GM21737 (cell line): ENCODE data around the gene TCL1B.

Source experiments
- ATAC-seq: cut with Tn5 transposase; IDR thresholded peaks from one replicate; pipeline ENCODE4 v1.9.1; 2021; ENCODE audit warnings: mild to moderate bottlenecking, moderate library complexity; ENCODE audit not compliant: unreplicated experiment

The TCL1B gene

DNA sequence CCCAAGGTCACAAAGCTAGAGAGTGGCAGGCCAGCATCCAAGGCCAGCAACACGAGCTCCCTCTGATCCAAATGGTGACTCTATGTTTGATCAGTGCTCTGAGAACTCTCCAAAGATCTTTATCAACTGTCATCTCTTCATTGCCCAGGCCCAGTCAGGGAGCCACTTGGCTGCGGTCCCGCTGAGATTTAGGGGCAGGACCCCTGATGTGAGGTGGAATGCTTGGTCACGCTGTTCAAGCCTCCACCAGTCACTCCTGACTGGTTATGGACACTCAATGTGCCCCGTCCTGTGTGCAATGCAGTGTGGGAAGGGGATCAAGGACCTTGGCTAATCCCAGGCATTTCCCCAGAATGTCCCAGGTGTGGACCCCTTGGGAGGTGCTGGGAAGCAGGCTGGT is 19.8 kb upstream of the TCL1B start:
- no peak for ATAC-seq

DNA sequence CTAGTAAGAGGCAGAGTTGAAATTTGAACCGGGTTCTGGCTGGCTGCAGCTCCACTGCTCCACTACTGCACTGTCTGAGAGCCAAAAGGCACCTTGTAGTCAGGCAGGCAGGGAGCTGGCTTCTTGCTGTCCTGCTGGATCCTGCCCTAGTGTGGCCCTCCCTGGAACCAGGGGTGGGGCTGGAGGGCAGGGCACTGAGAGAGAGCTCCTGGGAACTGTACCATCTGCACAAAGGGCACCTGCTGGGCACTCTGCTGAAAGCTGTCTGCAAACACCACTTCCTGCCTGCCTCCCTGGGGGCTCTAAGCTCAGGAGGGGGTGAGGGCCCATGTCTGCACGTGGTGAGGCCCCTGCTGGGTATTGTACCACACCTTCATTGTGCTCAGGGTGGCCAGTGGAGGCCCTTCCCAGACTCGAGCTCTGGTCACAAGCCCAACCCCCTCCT is 19.0 kb upstream of the TCL1B start:
- no peak for ATAC-seq

DNA sequence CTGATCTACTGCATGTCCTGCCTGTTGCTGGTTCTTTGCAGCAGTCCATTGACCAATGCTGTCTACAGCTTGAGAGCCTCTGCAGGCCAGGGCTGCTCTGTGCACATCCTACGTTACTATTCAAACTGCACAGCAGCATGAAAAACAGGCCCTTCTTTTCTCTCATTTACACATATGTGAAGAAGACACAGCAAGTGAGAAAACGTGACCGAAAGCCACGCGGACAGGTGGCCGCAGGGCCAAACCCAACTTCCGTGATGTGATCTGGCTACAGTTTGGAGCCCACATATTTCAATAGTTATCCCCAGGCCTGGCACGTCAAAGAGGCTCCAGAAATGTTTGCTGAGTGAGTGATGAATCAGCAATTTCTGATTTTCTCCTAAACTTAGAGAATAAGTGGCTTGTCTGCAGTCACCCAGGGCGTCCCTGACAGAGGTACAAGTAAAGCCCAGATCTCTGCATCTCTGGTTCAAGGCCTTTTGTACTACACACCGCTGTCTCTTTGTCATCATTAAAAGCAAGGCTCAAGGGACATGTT is 17.9 kb upstream of the TCL1B start:
- no peak for ATAC-seq

- no peak for ATAC-seq
Measured at GRCh38 chr14:95674613-95675012, 11.6 kb upstream of the TCL1B start.

DNA sequence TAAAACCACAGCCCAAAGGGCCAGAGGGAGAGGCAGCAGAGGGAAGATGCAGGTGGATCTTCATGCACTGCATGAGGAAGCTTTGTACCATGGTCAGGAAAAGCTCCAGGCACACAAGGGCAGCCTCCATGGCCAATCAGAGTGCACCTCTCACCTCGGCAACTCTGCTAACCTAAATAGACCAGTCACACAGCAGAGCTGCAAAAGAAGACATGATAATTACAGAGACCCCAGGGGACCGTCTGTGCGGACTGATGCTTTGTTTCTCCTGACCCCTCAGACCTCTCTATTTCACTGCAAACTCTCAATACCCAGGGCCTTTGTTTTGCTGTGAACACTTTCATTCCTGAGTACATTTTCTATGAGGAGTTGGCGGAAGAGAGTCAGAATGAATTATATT is 10.7 kb upstream of the TCL1B start:
- ATAC-seq = no peak

DNA sequence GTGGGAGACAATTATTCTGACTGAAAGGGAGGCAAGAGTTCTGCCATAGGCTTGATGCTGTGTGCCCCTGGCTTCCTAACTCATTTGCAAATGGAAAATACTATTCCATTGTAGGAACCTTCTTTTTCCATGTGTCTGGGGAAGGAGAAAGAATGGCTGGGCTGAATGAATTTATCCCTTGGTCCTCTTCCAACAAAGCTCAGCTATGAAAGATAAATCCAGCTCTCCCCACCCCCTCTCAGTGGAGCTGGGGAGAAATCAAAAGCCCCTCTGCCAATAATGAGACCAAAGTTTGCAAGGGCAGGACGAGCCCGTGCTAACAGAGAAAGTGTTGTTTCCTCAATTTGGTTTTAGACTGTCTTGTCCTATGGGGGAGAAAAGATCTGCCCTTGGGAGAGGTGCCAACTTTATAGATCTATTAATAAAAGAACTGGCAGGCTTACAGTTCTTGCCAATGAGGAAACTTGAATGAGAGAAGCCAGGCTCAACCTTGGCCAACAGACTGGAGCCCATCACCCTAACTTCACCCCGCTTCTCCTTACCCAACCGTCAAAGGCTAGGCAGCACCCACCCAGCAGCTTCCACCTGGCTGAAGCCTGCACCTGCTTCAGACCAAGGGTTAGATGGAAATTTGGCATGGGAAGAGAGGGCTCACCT is 8.9 kb upstream of the TCL1B start:
- ATAC-seq = no peak

- no peak for ATAC-seq
Measured at GRCh38 chr14:95679148-95679815, 6.9 kb upstream of the TCL1B start.

GRCh38 chr14:95679998-95680735 is 6.1 kb upstream of the TCL1B start:
- no peak for ATAC-seq

DNA sequence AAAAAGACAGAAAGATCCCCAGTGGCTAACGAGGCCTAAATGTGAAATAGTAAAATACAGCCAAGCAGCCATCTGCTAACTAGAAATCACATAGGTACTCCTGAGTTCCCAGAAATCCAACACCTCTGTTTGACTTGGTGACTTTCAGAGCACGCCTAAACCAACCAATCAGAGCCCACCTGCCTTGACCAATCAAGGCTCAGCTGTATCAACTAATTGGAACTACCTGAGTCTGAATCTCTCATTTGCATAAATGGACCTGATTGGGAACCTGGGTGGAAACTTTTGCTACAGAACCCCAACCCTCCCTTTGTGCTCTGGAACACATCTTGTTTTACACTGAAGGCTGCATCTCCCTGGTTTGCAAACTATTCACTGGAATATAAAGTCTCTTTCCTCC is 5.1 kb upstream of the TCL1B start:
- ATAC-seq = no peak

DNA sequence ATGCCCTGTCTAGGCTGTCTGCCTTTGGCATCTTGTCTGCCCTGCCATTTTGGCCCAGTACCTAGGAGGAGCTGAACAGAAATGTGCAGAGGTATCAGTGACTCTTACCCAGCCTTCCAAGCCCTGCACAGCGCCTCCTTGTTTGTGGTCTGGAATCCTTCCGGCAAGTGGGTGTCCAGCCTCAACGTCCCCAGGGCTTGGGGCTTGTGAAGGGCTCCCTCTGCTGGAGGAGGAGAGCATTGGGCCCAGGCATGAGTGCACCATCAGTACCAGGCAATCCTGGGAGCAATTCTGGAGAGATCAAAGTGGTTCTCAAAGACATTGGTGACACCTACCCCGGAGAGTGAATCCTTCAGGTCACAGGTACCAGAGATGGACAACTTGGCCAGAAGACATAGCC is 2.4 kb upstream of the TCL1B start:
- ATAC-seq = no peak

DNA sequence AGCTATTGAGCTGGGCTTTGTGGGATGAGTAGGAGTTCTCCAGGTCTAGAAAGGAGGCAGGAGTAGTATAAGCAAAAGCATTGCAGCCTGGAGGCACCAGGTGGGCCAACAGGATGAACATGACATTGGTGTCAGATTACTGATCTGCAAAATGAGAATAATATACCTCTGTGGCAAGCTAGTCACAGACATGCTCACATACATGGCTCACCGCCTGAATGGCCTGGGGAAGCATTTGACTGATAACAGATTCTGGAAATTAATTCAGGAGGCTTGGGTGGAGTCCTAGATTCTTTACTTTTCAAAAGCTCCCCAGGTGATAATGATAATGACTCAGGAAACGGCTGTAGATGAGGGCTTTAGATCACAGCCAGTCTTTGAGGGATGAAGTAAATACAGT is 709 bp downstream of the TCL1B start:
- ATAC-seq = no peak

DNA sequence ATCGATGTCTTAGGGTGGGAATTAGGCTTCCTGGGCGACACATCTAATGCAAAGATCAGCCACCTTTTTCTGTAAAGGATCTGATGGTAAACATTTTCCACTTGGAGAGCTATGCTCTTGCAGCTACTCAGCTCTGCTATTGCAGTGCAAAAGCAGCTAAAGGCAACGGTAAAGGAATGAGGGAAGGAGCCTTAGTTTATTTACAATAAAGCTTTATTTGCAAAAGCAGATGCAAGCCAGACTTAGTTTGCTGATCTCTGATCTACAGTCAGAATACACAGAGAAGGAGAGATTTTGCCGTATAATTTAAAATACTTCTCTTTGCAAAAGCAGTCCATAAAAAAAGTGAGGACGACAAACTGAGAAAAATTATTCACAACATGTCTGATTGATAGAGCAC is 3.2 kb downstream of the TCL1B start:
- ATAC-seq = no peak

- ATAC-seq = no peak
Measured at GRCh38 chr14:95690815-95691214, 4.6 kb downstream of the TCL1B start.

- ATAC-seq = no peak
Measured at GRCh38 chr14:95691591-95691990, 5.4 kb downstream of the TCL1B start.

DNA sequence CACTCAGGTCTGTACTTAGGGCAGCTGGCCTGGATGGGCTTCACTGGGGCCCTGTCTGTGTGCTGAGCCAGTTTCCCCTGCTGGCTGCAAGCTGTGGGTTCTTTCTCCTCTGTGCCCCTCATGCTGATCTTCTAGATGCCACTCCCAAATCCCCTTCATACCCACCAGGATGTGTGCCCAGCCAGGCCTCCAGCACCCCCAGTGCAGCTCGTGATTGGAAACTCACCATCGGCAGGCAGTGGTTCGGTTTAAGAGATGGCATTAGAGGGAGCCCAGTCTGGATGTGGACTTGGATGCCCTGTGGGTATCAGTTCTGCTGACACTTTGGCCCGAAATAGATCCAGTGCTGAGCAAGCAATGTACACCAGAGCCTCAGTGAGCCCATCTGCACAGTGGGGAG is 5.9 kb downstream of the TCL1B start:
- no peak for ATAC-seq

GRCh38 chr14:95695051-95695450 is 8.8 kb downstream of the TCL1B start:
- ATAC-seq = no peak

GRCh38 chr14:95695913-95696312 is 9.7 kb downstream of the TCL1B start:
- ATAC-seq = no peak

GRCh38 chr14:95696741-95697140 is 10.5 kb downstream of the TCL1B start:
- no peak for ATAC-seq

GRCh38 chr14:95697764-95698163 is 11.5 kb downstream of the TCL1B start:
- ATAC-seq = peak; percentile 41

DNA sequence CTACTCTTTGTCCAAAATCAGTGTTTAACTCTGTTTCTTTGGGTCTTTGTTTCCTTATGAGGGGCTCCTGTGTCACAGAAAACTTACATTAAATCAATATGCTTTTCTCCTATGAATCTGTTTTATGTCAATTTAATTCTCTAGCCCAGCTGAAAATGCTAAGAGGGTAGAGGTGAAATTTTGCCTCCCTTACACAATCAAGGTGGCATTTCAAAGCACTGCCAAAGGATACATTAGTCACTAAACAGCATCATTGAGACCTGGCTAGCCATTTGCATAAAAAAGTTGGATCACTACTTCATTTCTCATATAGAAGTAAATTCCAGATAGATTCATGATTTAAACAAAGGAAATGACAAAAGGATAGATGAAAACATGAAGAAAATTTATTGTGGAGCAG is 12.1 kb downstream of the TCL1B start:
- ATAC-seq = no peak

DNA sequence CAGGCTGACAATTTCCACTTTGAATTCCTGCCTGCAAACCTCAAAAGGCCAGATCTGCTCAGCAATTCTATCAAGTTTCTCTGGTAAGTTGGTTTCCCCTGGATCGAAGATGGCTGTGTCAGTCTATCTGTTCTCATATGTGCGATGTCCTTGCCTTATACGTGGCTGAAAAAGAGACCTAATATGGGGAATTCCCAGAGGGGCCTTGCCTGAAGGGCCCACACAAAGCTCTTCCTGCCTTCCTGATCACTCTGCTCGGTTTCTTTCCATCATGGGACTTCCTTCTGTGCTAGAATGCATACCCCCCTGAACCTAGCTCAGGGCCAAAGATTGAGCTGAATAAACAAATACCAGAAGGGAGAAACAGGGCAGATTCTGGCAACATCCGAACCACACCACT is 13.2 kb downstream of the TCL1B start:
- ATAC-seq = no peak
